MM.1S (cell line): ENCODE results near the gene SRCIN1.
"Not testable (repeated sequence)": the region's sequence is repeated elsewhere in the genome, so short reads cannot be mapped to it uniquely, and the experiment has no call there.

Experiments
- DNase-seq: peaks from one replicate; pipeline ENCODE4 v3.0.0-alpha.2; 2015
- H2AFZ ChIP-seq: fragments of 300-600 bp; sonication (generic); 2 replicates; pipeline ENCODE4 v1.6.0; 2016; ENCODE audit warnings: antibody characterized with exemption, low read length
- H3F3A ChIP-seq: fragments of 300-600 bp; sonication (generic); 2 replicates; pipeline ENCODE4 v1.6.1; 2016; ENCODE audit warnings: mild to moderate bottlenecking, antibody characterized with exemption, low read length, moderate library complexity, mixed read lengths; ENCODE audit not compliant: insufficient read depth
- H3K27ac ChIP-seq: fragments of 300-600 bp; sonication (generic); 2 replicates; pipeline ENCODE4 v1.5.1; 2016; ENCODE audit warnings: mild to moderate bottlenecking, low read length
- H3K27me3 ChIP-seq: fragments of 300-600 bp; sonication (generic); replicated peaks from 2 replicates; pipeline ENCODE4 v1.6.0; 2016; ENCODE audit warnings: low read length; ENCODE audit not compliant: insufficient read depth
- H3K36me3 ChIP-seq: fragments of 300-600 bp; sonication (generic); replicated peaks from 2 replicates; pipeline ENCODE4 v1.6.1; 2016; ENCODE audit warnings: mild to moderate bottlenecking, low read length, mixed read lengths; ENCODE audit not compliant: insufficient read depth
- H3K4me1 ChIP-seq: fragments of 300-600 bp; sonication (generic); 2 replicates; pipeline ENCODE4 v1.6.1; 2016; ENCODE audit warnings: low read length, mixed read lengths
- H3K4me2 ChIP-seq: fragments of 300-600 bp; sonication (generic); 2 replicates; pipeline ENCODE4 v1.6.0; 2016; ENCODE audit warnings: low read depth, low read length
- H3K4me3 ChIP-seq: fragments of 300-600 bp; sonication (generic); 2 replicates; pipeline ENCODE4 v1.5.1; 2016; ENCODE audit warnings: low read length, mixed read lengths
- H3K79me2 ChIP-seq: fragments of 300-600 bp; sonication (generic); 2 replicates; pipeline ENCODE4 v1.6.1; 2016; ENCODE audit warnings: mixed run types, low read length, mixed read lengths
- H3K9ac ChIP-seq: fragments of 300-600 bp; sonication (generic); 2 replicates; pipeline ENCODE4 v1.6.1; 2016; ENCODE audit warnings: low read length, mixed read lengths
- H3K9me2 ChIP-seq: fragments of 300-600 bp; sonication (generic); replicated peaks from 2 replicates; pipeline ENCODE4 v1.6.1; 2016; ENCODE audit warnings: mild to moderate bottlenecking, low read length, mixed read lengths; ENCODE audit not compliant: insufficient read depth
- H3K9me3 ChIP-seq: fragments of 300-600 bp; sonication (generic); replicated peaks from 2 replicates; pipeline ENCODE4 v1.6.1; 2016; ENCODE audit warnings: mild to moderate bottlenecking, low read length, mixed read lengths; ENCODE audit not compliant: insufficient read depth
- H4K20me1 ChIP-seq: fragments of 300-600 bp; sonication (generic); 2 replicates; pipeline ENCODE4 v1.6.1; 2016; ENCODE audit warnings: mild to moderate bottlenecking, low read length, moderate library complexity, mixed read lengths; ENCODE audit not compliant: insufficient read depth
- EZH2 ChIP-seq: fragments of 300-600 bp; sonication (generic); optimal IDR thresholded peaks from 2 replicates; pipeline ENCODE3; 2017; ENCODE audit warnings: low read depth, mild to moderate bottlenecking, antibody characterized with exemption, low read length, mixed read lengths
- EZH2phosphoT487 ChIP-seq: fragments of 300-600 bp; sonication (generic); IDR thresholded peaks from 2 replicates; pipeline ENCODE4 v1.6.1; 2018; ENCODE audit warnings: antibody characterized with exemption, low read length
- TF ChIP-seq, protein P1 (sequence below): fragments of 300-600 bp; sonication (generic); IDR thresholded peaks from 2 replicates; pipeline ENCODE4 v1.5.1; 2016; ENCODE audit warnings: antibody characterized with exemption, low read length, mixed read lengths

The SRCIN1 gene

DNA sequence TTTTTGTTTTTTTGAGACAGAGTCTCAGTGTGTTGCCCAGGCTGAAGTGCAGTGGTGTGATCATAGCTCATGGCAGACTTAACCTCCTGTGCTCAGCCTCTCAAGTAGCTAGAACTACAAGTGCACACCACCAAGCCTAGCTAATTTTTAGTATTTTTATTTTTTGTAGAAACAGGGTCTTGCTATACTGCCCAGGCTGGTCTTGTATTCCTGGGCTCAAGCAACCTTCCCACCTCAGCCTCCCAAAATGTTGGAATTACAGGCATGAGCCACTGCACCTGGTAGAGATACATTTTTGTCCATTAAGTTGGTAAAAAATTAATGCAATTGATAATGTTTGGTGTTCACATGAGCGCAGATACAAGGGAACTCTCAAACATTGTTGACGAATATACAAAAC is 22.2 kb upstream of the SRCIN1 start:
- H3K4me1 ChIP-seq: peaks cover 5% of the 10 kb centered on the region; the same call in 1 of the 2 replicates
- no peaks in the 10 kb centered on the region for H3K36me3 ChIP-seq
- H3K9me2 ChIP-seq: no peaks in the 10 kb centered on the region
- H3K9ac ChIP-seq: no peak overlapping the region
- H3K27me3 ChIP-seq: no peaks in the 10 kb centered on the region
- no peaks in the 10 kb centered on the region for H4K20me1 ChIP-seq
- H2AFZ ChIP-seq: no peak overlapping the region
- H3F3A ChIP-seq: no peaks in the 10 kb centered on the region
- H3K79me2 ChIP-seq: no peaks in the 10 kb centered on the region
- H3K4me2 ChIP-seq: no peak overlapping the region
- no peak overlapping the region for H3K27ac ChIP-seq
- H3K9me3 ChIP-seq: no peaks in the 10 kb centered on the region
- TF ChIP-seq, protein P1, sequence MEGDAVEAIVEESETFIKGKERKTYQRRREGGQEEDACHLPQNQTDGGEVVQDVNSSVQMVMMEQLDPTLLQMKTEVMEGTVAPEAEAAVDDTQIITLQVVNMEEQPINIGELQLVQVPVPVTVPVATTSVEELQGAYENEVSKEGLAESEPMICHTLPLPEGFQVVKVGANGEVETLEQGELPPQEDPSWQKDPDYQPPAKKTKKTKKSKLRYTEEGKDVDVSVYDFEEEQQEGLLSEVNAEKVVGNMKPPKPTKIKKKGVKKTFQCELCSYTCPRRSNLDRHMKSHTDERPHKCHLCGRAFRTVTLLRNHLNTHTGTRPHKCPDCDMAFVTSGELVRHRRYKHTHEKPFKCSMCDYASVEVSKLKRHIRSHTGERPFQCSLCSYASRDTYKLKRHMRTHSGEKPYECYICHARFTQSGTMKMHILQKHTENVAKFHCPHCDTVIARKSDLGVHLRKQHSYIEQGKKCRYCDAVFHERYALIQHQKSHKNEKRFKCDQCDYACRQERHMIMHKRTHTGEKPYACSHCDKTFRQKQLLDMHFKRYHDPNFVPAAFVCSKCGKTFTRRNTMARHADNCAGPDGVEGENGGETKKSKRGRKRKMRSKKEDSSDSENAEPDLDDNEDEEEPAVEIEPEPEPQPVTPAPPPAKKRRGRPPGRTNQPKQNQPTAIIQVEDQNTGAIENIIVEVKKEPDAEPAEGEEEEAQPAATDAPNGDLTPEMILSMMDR: no peak
- TF ChIP-seq EZH2 (no peak), EZH2phosphoT487 (no peak)
- H3K4me3 ChIP-seq: no peak overlapping the region
- DNase-seq: no peak

DNA sequence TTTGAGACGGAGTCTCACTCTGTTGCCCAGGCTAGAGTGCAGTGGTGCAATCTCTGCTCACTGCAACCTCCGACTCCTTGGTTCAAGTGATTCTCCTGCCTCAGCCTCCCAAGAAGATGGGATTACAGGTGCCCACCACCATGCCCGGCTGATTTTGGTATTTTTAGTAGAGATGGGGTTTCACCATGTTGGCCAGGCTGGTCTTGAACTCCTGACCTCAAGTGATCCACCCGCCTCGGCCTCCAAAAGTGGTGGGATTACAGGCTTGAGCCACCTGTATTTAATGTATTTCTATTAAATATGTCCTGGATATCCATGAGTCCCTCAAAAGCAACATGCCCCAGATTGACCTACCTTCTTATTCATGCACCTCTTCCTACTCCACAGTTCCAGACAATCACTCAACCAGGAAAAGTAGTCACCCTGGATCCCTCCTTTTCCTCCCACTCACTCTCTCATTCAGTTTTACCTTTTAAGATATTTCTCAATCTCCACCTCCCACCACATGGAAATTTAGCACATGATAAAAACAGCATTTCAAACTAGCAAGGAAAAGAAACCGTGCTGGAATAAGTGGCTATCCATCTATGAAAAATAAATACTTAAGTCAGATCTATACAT is 21.0 kb upstream of the SRCIN1 start:
- DNase-seq, H3K9ac ChIP-seq, H2AFZ ChIP-seq, H3K9me2 ChIP-seq, H3K4me2 ChIP-seq, H3K79me2 ChIP-seq, H3K27me3 ChIP-seq, H3K36me3 ChIP-seq, H4K20me1 ChIP-seq, H3K9me3 ChIP-seq, H3F3A ChIP-seq, H3K4me1 ChIP-seq, H3K4me3 ChIP-seq, H3K27ac ChIP-seq: not testable (repeated sequence)

GRCh38 chr17:38625482-38625881 is 19.7 kb upstream of the SRCIN1 start:
- Histone ChIP-seq H3K9me3 (no peaks in the 10 kb centered on the region), H3K27ac (no peak overlapping the region), H3K27me3 (no peaks in the 10 kb centered on the region; the same call in 1 of the 2 replicates), H4K20me1 (no peaks in the 10 kb centered on the region), H3K9ac (no peak overlapping the region), H2AFZ (no peak overlapping the region), H3K4me1 (no peaks in the 10 kb centered on the region), H3K79me2 (no peaks in the 10 kb centered on the region), H3K4me3 (no peak overlapping the region), H3K4me2 (no peak overlapping the region), H3K36me3 (no peaks in the 10 kb centered on the region), H3F3A (no peaks in the 10 kb centered on the region), H3K9me2 (no peaks in the 10 kb centered on the region)
- no peak for TF ChIP-seq EZH2
- DNase-seq: no peak

DNA sequence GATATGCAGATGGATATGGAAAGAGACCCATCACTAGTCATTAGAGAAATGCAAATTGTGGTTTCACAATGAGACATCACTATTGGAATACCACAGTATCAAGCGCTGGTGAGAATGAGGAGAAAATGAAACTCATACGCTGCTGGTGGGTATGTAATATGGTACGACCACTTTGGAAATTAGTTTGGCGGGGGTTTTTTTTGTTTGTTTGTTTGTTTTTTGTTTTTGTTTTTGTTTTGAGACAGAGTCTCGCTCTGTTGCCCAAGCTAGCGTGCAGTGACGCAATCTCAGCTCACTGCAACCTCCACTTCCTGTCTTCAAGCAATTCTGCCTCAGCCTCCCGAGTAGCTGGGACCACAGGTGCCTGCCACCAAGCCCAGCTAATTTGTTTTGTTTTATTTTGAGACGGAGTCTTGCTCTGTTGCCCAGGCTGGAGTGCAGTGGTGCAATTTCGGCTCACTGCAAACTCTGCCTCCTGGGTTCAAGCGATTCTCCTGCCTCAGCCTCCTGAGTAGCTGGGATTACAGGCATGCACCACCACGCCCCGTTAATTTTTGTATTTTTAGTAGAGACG is 19.1 kb upstream of the SRCIN1 start:
- H3K36me3 ChIP-seq, H3K9me3 ChIP-seq, H3K9me2 ChIP-seq, H3K27ac ChIP-seq, H3K27me3 ChIP-seq, H3K79me2 ChIP-seq, H3F3A ChIP-seq, H3K4me1 ChIP-seq, H3K9ac ChIP-seq, H4K20me1 ChIP-seq: not testable (repeated sequence)
- Histone ChIP-seq H3K4me3 (peak overlapping the region; percentile 33), H2AFZ (peak overlapping the region; percentile 21; the same call in 1 of the 2 replicates), H3K4me2 (peak overlapping the region; percentile 39)
- peak; percentile 26 for DNase-seq

GRCh38 chr17:38621538-38621937 is 15.8 kb upstream of the SRCIN1 start:
- no peak overlapping the region for H3K4me3 ChIP-seq
- H3F3A ChIP-seq: no peaks in the 10 kb centered on the region
- H3K9ac ChIP-seq: no peak overlapping the region
- H3K36me3 ChIP-seq: no peaks in the 10 kb centered on the region
- no peak for DNase-seq
- no peaks in the 10 kb centered on the region for H3K79me2 ChIP-seq
- no peak overlapping the region for H2AFZ ChIP-seq
- no peaks in the 10 kb centered on the region; the same call in 1 of the 2 replicates for H3K27me3 ChIP-seq
- no peaks in the 10 kb centered on the region for H3K9me2 ChIP-seq
- no peaks in the 10 kb centered on the region for H3K4me1 ChIP-seq
- no peaks in the 10 kb centered on the region for H4K20me1 ChIP-seq
- TF ChIP-seq, protein P1: no peak
- TF ChIP-seq EZH2: no peak
- TF ChIP-seq EZH2phosphoT487: no peak
- H3K4me2 ChIP-seq: no peak overlapping the region
- H3K27ac ChIP-seq: no peak overlapping the region
- no peaks in the 10 kb centered on the region for H3K9me3 ChIP-seq
